Cardiac muscle cell (in vitro differentiated cells and primary cell): ENCODE results near the gene DHRS1. TPM values are rescaled to one million over a fixed set of nuclear protein-coding genes. Genes with fewer than 3 reads are reported as not detected.

Experiments used
- DNase-seq, 2 donors: peaks; one replicate each; pipeline versions ENCODE4 v3.0.0 to v3.0.0-alpha.2; 2010 to 2017; ENCODE audit warnings: low read depth in 1 of 2, low spot score in 1 of 2
- H3K27ac ChIP-seq: fragments of 200-600 bp; sonication (generic); 2 replicates; pipeline ENCODE4 v1.5.1; 2016
- H3K27me3 ChIP-seq: fragments of 200-600 bp; sonication (generic); 2 replicates; pipeline ENCODE4 v1.6.0; 2016; ENCODE audit warnings: control low read depth
- H3K36me3 ChIP-seq: fragments of 200-600 bp; sonication (generic); 2 replicates; pipeline ENCODE4 v1.5.1; 2016; ENCODE audit warnings: control low read depth
- H3K4me1 ChIP-seq: fragments of 200-600 bp; sonication (generic); 2 replicates; pipeline ENCODE4 v1.8.1; 2017; ENCODE audit warnings: low read depth, mild to moderate bottlenecking, mixed run types
- H3K4me3 ChIP-seq: fragments of 200-600 bp; sonication (generic); 2 replicates; pipeline ENCODE4 v1.5.1; 2016; ENCODE audit warnings: mild to moderate bottlenecking
- H3K9me3 ChIP-seq: fragments of 200-600 bp; sonication (generic); 2 replicates; pipeline ENCODE4 v1.5.1; 2017; ENCODE audit warnings: low read depth, mild to moderate bottlenecking, control low read depth
- polyA plus RNA-seq: library from polyadenylated mRNA; unstranded; fragments of >200 nt; fragmentation: Nextera tagmentation; extraction: Ambion mirVana; gene quantifications from 2 replicates; pipeline ENCODE4 v1.2.1, GENCODE V29; 2016
- total RNA-seq: library from RNA; depleted of rRNA; stranded (reverse); fragments of >200 nt; gene quantifications from 2 replicates; pipeline ENCODE4 v1.2.3, GENCODE V29; 2016
- TF ChIP-seq, protein P1 (sequence below): IDR thresholded peaks from 2 replicates; pipeline ENCODE4 v1.5.1; 2012; ENCODE audit warnings: low read depth, mild to moderate bottlenecking, low read length

Gene DHRS1
- total and polyA plus RNA-seq, 2 experiments from 2014 or later: 43.2 to 58.1 TPM

DNA sequence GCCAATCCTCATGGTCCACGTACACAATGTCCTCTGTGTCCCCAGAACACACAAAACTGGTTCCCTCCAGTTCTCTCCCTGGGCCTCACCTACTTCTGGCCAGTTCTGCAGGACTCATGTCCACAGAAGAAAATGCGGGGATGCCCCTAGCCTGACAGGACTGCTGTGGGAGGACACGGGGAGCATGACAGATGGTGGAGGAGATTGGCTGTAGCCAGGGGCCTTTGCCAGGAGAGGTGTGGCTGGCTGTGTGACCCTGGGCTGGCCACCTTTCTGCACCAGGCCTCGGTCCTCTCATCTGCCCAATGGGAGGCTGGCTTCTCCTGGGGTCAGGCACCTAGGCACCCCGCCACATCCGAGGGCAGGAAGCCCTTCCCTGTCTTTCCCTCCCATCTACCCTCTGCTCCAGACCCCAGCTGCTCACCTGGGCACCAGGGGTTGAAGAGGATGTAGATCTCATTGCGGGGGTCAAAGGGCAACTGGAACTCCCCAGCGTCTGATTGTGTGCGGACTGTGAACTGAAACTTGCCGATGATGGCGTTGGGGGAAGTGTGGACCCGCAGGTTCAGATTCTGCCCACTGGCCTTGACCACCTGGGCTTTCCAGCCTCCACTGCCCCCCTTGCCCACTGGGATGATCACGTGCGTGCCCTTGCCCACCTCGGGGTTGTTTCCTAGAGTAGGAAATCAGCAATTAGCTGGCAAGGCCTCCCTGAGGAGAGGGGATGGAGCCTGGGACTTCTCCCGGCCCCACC is 39.4 kb downstream of the DHRS1 start:
- no peaks in the 10 kb centered on the region for H3K27me3 ChIP-seq
- TF ChIP-seq, protein P1, sequence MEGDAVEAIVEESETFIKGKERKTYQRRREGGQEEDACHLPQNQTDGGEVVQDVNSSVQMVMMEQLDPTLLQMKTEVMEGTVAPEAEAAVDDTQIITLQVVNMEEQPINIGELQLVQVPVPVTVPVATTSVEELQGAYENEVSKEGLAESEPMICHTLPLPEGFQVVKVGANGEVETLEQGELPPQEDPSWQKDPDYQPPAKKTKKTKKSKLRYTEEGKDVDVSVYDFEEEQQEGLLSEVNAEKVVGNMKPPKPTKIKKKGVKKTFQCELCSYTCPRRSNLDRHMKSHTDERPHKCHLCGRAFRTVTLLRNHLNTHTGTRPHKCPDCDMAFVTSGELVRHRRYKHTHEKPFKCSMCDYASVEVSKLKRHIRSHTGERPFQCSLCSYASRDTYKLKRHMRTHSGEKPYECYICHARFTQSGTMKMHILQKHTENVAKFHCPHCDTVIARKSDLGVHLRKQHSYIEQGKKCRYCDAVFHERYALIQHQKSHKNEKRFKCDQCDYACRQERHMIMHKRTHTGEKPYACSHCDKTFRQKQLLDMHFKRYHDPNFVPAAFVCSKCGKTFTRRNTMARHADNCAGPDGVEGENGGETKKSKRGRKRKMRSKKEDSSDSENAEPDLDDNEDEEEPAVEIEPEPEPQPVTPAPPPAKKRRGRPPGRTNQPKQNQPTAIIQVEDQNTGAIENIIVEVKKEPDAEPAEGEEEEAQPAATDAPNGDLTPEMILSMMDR: no peak

DNA sequence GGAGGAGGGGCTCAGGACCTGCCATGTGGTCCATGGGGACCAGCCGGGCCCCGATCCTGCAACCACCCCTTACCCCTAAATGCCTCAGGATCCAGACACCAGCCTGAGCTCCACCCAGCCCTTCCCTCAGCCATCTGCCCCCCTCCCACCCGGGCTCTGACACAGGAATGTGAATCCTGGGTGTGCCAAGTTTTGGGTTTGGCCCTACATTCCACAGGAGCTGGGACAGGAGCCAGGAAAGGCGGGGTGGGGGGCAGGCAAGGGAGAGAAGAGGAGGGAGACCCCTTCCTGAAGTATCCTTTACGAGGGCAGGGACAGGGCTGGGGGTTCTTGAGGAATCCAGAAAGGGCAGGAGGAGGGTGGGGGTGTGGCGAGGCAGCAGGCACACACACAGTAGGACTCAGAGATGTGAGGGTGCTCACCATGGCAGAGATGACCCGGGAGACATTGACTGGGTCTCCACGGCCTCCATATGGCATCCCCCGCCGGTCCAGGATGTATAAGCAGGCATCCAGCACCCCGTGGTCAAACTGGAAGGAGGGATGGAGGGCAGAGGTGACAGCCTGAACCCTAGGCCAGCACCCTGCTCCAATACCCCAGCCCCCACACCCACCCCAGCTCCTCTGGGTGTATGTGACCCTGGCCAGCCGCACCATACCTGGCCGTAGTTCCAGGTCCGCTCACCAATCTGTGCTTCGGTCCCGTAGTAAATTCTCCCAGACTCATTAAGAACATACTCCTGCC is 40.1 kb downstream of the DHRS1 start:
- DNase-seq: peak in 1 of 2 donors; percentile 74
- TF ChIP-seq, protein P1: no peak
- Histone ChIP-seq H3K9me3 (no peaks in the 10 kb centered on the region), H3K36me3 (no peaks in the 10 kb centered on the region), H3K27me3 (no peaks in the 10 kb centered on the region), H3K27ac (no peak overlapping the region), H3K4me1 (peaks cover 18% of the 10 kb centered on the region), H3K4me3 (no peak overlapping the region)

More for the DNA sequence above, 39.4 kb downstream of the DHRS1 start:
- Histone ChIP-seq H3K9me3 (no peaks in the 10 kb centered on the region), H3K4me1 (peaks cover 18% of the 10 kb centered on the region), H3K27ac (no peak overlapping the region), H3K36me3 (no peaks in the 10 kb centered on the region), H3K4me3 (no peak overlapping the region)
- no peak for DNase-seq

DNA sequence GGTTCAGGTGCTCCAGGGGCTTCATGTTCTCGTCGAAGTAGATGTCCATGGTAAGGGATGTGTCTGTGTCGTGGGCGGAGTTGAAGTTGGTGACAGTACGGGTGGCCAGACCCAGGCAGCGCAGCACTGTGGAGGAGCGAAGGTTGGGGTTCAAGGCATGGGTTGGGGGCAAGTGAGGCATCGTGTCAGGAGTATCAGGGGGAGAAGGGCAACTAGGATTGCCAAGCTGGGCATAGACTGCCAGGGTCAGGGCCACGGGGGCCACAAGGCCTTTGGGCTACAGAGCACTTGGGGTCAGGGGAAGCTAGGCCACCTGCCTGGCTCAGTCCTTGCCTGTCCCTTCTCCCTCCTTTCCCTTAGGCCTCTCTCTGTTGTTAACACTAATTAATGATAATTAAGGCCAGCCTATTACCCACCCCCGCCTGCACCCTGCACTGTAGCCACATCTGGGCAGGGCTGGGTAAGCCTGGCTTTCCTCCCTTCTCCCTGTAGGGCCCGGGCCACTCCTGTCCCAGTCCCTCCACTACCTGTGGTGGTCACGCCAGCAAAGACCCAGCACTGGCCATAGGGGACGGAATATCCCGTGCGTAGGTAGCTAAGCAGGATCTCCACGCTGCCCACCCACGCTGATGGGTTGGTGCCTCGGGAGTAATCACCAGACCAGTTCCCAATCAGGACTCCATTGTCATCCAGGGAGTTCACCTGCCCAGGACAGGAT is 40.9 kb downstream of the DHRS1 start:
- no peaks in the 10 kb centered on the region for H3K27me3 ChIP-seq
- no peak for DNase-seq
- H3K27ac ChIP-seq: no peak overlapping the region
- no peak overlapping the region for H3K4me3 ChIP-seq
- no peaks in the 10 kb centered on the region for H3K36me3 ChIP-seq
- H3K9me3 ChIP-seq: no peaks in the 10 kb centered on the region
- H3K4me1 ChIP-seq: peaks cover 18% of the 10 kb centered on the region
- TF ChIP-seq, protein P1: no peak

DNA sequence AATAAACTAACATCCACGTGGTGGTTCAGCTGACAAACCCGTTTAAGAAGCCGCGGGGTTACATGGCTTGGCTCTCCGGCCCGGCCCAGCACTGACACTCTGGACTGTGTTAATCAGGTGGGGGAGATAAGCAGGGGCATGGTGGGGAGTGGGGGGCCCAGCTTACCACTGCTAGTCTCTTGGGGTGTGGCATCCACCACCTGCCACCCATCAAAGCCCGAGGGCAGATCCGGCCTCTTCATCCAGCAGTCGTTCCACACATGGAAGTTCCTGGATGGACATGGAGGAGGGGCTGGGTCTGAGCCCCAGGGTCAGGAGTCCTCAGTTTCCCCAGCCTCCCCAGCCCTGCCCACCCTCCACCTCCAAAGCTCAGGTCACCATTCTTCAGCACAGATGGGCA is 41.5 kb downstream of the DHRS1 start:
- Histone ChIP-seq H3K4me3 (no peak overlapping the region), H3K27ac (no peak overlapping the region), H3K9me3 (no peaks in the 10 kb centered on the region), H3K4me1 (peaks cover 18% of the 10 kb centered on the region), H3K27me3 (no peaks in the 10 kb centered on the region), H3K36me3 (no peaks in the 10 kb centered on the region)
- TF ChIP-seq, protein P1: no peak
- no peak for DNase-seq

DNA sequence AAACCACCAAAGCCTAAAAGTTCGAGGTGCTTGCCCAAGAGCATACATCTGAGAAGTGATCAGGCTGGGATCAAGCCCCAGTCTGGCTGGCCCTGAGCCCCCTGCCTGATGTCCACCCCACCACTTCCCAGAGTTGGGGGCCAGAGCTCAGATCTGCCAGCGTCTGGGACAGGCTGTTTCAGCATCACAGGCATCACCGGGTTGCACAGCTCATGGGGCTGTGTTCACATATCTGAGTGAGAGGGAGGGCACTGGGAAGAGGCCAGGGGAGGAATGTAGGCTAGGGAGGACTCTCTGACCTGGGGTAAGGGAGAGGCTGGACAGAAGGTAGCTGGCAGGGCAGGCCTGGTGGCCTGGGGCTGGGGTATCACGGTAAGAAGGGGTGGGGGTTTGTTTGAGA is 42.6 kb downstream of the DHRS1 start:
- peaks cover 18% of the 10 kb centered on the region for H3K4me1 ChIP-seq
- H3K36me3 ChIP-seq: no peaks in the 10 kb centered on the region
- H3K4me3 ChIP-seq: no peak overlapping the region
- peak overlapping the region; percentile 74 for H3K27ac ChIP-seq
- DNase-seq: no peak
- TF ChIP-seq, protein P1: no peak
- H3K27me3 ChIP-seq: no peaks in the 10 kb centered on the region
- H3K9me3 ChIP-seq: no peaks in the 10 kb centered on the region
